Aorta (tissue), 5 donors: Measurements from ENCODE around the gene GPSM3. TPM values are rescaled to one million over a fixed set of nuclear protein-coding genes. Genes with fewer than 3 reads are reported as not detected.
"Not testable (repeated sequence)": the region's sequence is repeated elsewhere in the genome, so short reads cannot be mapped to it uniquely, and the experiment has no call there.

Experiments
- ATAC-seq: fragments of 200-7000 bp; cut with Tn5 transposase; one replicate; pipeline ENCODE4 v1.9.1; 2022; ENCODE audit warnings: moderate library complexity; ENCODE audit not compliant: low FRiP score
- DNase-seq, 2 donors: peaks; one replicate each; pipeline ENCODE4 v3.0.0-alpha.2; 2020
- H3K27ac ChIP-seq, 2 donors: one replicate each; pipeline ENCODE4 v1.5.1; 2013; ENCODE audit warnings: low read length in 2 of 2, mild to moderate bottlenecking in 2 of 2, moderate library complexity in 2 of 2, control low read depth in 1 of 2, inconsistent platforms in 1 of 2, low read depth in 1 of 2
- H3K27me3 ChIP-seq, 2 donors: one replicate each; pipeline ENCODE4 v1.6.1; 2013; ENCODE audit warnings: control low read depth in 1 of 2, low read length in 1 of 2, mild to moderate bottlenecking in 1 of 2, moderate library complexity in 1 of 2; ENCODE audit not compliant: insufficient read depth in 2 of 2, control insufficient read depth in 1 of 2
- H3K36me3 ChIP-seq, 2 donors: one replicate each; pipeline ENCODE4 v1.6.1; 2013; ENCODE audit warnings: control low read depth in 1 of 2, low read length in 1 of 2, mild to moderate bottlenecking in 1 of 2; ENCODE audit not compliant: insufficient read depth in 2 of 2, control insufficient read depth in 1 of 2
- H3K4me1 ChIP-seq, 2 donors: one replicate each; pipeline ENCODE4 v1.6.1; 2013; ENCODE audit warnings: low read length in 2 of 2, control low read depth in 1 of 2, mild to moderate bottlenecking in 1 of 2, moderate library complexity in 1 of 2; ENCODE audit not compliant: insufficient read depth in 2 of 2, control insufficient read depth in 1 of 2
- H3K4me3 ChIP-seq, 2 donors: one replicate each; pipeline ENCODE4 v1.5.1; 2013; ENCODE audit warnings: low read length in 2 of 2, control low read depth in 1 of 2, mild to moderate bottlenecking in 1 of 2
- H3K9me3 ChIP-seq: one replicate; pipeline ENCODE4 v1.6.1; 2013; ENCODE audit warnings: mild to moderate bottlenecking, low read length; ENCODE audit not compliant: control insufficient read depth
- WGBS, 2 donors: extraction: QIAGEN DNeasy Blood & Tissue Kit; methylation state at CpG; one replicate each; pipeline ENCODE4 v1.1.7; 2013; 5-methylcytosine and 5-hydroxymethylcytosine counted together
- intact Hi-C, 2 donors: fragments of 100-400 bp; cut with DNase I; formaldehyde crosslinking; loops; one replicate each; pipeline versions ENCODE4 v1.14.2 to v1.15.0; 2022
- polyA plus RNA-seq, 2 donors: library from polyadenylated mRNA; stranded (reverse); fragments of 200-250 nt; gene quantifications; one replicate each; pipeline ENCODE4 v1.2.3, GENCODE V29; 2013
- total RNA-seq, 2 donors: library from RNA; stranded (reverse); fragmentation: NEBNext Ultra II Directional; extraction: Animal tissue kit (Norgen Biotek cat#: 25700); gene quantifications; one replicate each; pipeline ENCODE4 v1.2.1, GENCODE V29; 2021
- donor health status: healthy with polysubstance abuse.
- donor health status: Bipolar disorder and iron deficiency.
- donor health status: DM: no; HTN: no; CAD: no.
- donor health status: DM: no; HTN: no; CAD: no.
- donor health status: DM: yes; HTN: yes; CAD: no.

Gene GPSM3
- total and polyA plus RNA-seq, 4 donors = 5.4 to 31.1 (median 23.2) TPM

DNA sequence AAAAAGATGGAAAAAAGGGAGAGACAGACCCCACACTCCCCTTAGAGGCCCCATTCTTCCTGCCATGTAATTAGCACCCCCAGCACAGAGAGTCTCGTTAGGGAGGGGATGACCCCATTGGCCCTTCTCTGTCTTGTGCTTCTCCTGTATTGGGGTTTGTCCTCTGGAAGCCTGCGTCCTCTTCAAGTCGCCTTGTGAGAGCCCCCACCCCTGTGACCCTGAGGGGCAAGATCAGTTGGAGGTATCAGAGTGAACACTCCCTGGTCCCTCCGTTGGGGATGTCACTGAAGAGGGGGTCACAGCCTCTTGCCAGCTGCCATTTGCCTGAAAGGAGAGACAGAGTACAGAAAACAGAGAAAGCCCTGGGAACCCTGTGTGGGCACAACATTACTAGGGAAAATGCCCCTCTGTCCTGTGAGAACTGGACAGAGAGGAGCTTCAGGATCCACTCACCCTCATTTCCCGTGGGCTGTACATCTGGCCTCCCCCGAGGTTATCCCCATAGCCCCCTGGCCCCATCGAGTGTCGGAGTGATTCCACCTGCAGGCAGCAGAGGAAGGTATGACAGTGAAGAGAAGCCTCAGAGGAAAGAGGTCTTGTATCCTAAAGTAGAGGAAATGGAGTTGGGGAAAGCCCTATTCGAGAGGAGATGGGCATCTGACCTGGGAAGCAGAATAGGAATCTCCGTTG lies 6.1 kb downstream of the GPSM3 start:
- 65 to 67% methylated on average over 10 of the region's 10 CpGs for WGBS, 2 donors
- H3K27me3 ChIP-seq, H3K4me3 ChIP-seq, intact Hi-C loops, H3K36me3 ChIP-seq, ATAC-seq, H3K4me1 ChIP-seq, H3K9me3 ChIP-seq, H3K27ac ChIP-seq: not testable (repeated sequence)
- DNase-seq = peak in 1 of 2 donors; percentile 69

DNA sequence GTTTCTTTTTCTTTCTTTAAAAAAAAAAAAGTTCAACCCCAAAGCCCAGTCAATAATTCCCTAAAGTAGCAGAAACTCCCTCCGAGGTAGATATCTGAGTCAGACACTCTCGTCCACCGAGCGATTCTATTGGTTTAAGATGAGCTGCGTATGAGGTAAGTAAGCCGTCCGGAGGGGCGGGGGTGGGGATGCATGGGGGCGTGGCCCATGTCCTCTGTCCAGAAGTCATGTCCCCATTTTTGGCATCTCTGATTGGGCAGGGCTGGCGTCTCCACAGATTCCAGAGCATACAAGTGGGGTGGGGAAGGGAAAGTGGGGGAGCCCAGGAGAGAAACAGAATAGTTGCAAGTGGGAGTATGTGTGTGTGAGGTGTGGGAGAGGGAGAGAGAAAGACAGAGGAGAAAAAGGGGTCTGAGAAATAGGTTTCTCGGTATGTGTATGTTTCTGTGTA lies 6.7 kb downstream of the GPSM3 start:
- peak; percentile 73 for ATAC-seq
- H3K27me3 ChIP-seq, H3K9me3 ChIP-seq, H3K4me3 ChIP-seq, H3K4me1 ChIP-seq, H3K36me3 ChIP-seq, H3K27ac ChIP-seq, intact Hi-C loops: not testable (repeated sequence)
- 8% methylated on average over 11 of the region's 11 CpGs for WGBS, 2 donors
- DNase-seq = peak; percentile 85 to 93

DNA sequence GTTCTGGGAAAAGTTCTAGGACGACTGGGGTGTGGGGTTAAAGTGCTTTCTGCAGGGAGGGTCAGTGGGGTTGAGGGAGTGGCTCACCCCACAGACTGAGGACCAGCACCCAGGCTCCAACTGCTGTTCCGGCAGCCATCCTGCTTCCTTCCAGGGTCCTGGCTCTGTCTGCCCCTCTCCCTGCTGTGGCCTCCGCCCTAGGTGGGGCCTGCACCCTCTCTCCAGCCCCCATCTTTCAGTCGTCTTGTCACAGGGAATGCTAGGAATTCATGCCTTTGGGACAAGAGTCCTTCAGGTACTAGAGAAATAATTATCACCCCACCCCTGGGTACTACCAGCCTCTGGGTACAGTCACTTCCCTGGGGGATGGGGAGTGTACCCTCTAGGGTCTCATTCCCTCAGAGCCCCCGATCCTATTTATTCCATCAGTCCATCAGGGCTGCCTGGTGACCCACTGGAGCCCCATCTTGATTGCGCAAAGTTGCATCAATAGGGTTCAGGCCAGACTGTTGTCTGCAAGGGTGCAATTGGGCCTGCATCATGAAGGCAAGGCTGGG lies 8.3 kb downstream of the GPSM3 start, which contains the start of gene AGER:
Gene AGER, minus strand, starts transcription at position 170 of the 557 bp plus-strand sequence. Its CDS starts 31 bp downstream, at position 139.
- no peaks in the 10 kb centered on the region for H3K36me3 ChIP-seq
- H3K4me1 ChIP-seq = no peaks in the 10 kb centered on the region
- WGBS, 2 donors = 61 to 68% methylated on average over 6 of the region's 6 CpGs
- H3K27me3 ChIP-seq = no peaks in the 10 kb centered on the region
- H3K27ac ChIP-seq = no peak within 1 kb of the TSS
- ATAC-seq = no peak
- H3K4me3 ChIP-seq = no peak within 1 kb of the TSS
- DNase-seq = peak in 1 of 2 donors; percentile 71
- intact Hi-C loops = no loop called here
- no peaks in the 10 kb centered on the region for H3K9me3 ChIP-seq

GRCh38 chr6:32183483-32184083 lies 8.9 kb downstream of the GPSM3 start:
- no peaks in the 10 kb centered on the region for H3K27me3 ChIP-seq
- no peaks in the 10 kb centered on the region for H3K9me3 ChIP-seq
- intact Hi-C loops = no loop called here
- WGBS, 2 donors = 73 to 79% methylated on average over 15 of the region's 15 CpGs
- no peaks in the 10 kb centered on the region for H3K36me3 ChIP-seq
- no peaks in the 10 kb centered on the region for H3K4me1 ChIP-seq
- no peak overlapping the region for H3K4me3 ChIP-seq
- no peak overlapping the region for H3K27ac ChIP-seq
- DNase-seq (peak in 1 of 2 donors; percentile 32), ATAC-seq (no peak)

- Histone ChIP-seq H3K27me3 (no peaks in the 10 kb centered on the region), H3K36me3 (no peaks in the 10 kb centered on the region), H3K27ac (no peak overlapping the region), H3K9me3 (no peaks in the 10 kb centered on the region), H3K4me3 (no peak overlapping the region), H3K4me1 (no peaks in the 10 kb centered on the region)
- WGBS, 2 donors = 79 to 83% methylated on average over 3 of the region's 3 CpGs
- ATAC-seq (no peak), DNase-seq (peak in 1 of 2 donors; percentile 15)
- intact Hi-C loops = no loop called here
Observed at GRCh38 chr6:32183030-32183429, 9.4 kb downstream of the GPSM3 start.

DNA sequence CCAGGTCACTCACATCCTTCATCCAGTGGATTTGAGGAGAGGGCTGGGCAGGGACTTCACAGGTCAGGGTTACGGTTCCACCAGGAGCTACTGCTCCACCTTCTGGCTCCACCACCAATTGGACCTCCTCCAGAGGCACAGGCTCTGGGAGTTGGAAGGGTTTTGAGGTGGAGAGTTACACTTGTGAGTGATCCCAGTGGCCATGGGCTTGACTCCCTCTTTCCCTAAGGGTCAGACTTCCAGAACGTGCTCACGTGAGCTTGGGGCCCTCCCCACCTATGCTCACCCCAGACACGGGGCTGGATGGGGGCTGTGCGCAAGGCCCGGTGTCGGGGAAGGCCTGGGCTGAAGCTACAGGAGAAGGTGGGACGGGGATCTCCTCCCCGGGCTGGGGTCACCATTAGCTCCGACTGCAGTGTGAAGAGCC lies 9.9 kb downstream of the GPSM3 start:
- no peaks in the 10 kb centered on the region for H3K4me1 ChIP-seq
- no peak overlapping the region for H3K27ac ChIP-seq
- no peaks in the 10 kb centered on the region for H3K36me3 ChIP-seq

DNA sequence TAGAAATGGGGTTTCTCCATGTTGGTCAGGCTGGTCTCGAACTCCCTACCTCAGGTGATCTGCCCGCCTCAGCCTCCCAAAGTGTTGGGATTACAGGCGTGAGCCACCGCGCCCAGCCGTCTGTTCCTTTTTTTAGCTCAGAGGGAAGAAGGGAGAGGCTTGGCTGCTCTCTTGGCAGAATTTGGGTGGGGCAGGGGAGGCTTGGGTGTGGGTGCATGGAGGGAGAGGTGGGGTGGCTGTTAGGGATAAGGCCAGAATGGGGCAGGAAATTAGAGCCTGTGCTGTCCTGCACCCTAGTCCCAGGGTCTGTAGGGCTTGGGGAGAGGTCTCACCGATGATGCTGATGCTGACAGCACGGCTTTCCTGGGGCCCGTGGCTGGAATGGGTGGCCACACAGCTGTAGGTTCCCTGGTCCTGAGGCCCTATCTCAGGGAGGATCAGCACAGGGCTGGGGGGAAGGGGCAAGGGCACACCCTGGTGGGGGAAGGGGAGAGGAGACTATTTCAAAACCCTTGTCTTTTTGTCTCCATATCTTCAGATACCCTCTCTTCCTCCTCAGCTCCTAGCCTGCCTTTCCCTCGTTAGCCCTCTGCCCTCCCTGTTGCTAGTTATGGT lies 10.4 kb downstream of the GPSM3 start:
- Histone ChIP-seq H3K4me1 (no peaks in the 10 kb centered on the region), H3K27ac (no peak overlapping the region), H3K27me3 (no peaks in the 10 kb centered on the region), H3K4me3 (no peak overlapping the region), H3K9me3 (no peaks in the 10 kb centered on the region), H3K36me3 (no peaks in the 10 kb centered on the region)
- DNase-seq = peak in 1 of 2 donors; percentile 53
- ATAC-seq = no peak
- WGBS, 2 donors = 80 to 82% methylated on average over 10 of the region's 10 CpGs
- intact Hi-C loops = no loop called here

More for the DNA sequence above, 9.9 kb downstream of the GPSM3 start:
- DNase-seq (peak in 1 of 2 donors; percentile 68), ATAC-seq (no peak)
- Histone ChIP-seq H3K4me3 (no peak overlapping the region), H3K27me3 (no peaks in the 10 kb centered on the region), H3K9me3 (no peaks in the 10 kb centered on the region)
- intact Hi-C loops = no loop called here
- 77 to 78% methylated on average over 10 of the region's 10 CpGs for WGBS, 2 donors

- Histone ChIP-seq H3K27ac (no peak overlapping the region), H3K36me3 (no peaks in the 10 kb centered on the region)
- peak in 1 of 2 donors; percentile 60 for DNase-seq
Observed at GRCh38 chr6:32181148-32181702, 11.2 kb downstream of the GPSM3 start.

More at GRCh38 chr6:32181148-32181702, 11.2 kb downstream of the GPSM3 start:
- intact Hi-C loops = no loop called here
- Histone ChIP-seq H3K4me3 (no peak overlapping the region), H3K9me3 (no peaks in the 10 kb centered on the region), H3K27me3 (no peaks in the 10 kb centered on the region), H3K4me1 (peaks cover 0 to 2% of the 10 kb centered on the region in 2 donors)
- ATAC-seq = no peak
- WGBS, 2 donors = 83 to 88% methylated on average over 14 to 15 of the region's 15 CpGs
